Endothelial cell of umbilical vein (primary cell): ENCODE data around the gene CDK6. TPM values are rescaled to one million over a fixed set of nuclear protein-coding genes. Genes with fewer than 3 reads are reported as not detected.
A peak's percentile ranks its signal among the peaks of the same experiment; 100 is the strongest.

Experiments
- BruUV-seq: library from RNA; stranded (reverse); fragments of 400-500 nt; replicated peaks from 2 replicates; lab custom pipeline; 2021; lab: Mats Ljungman, UMichigan
- CTCF ChIA-PET: fragments of 300-600, 350-600 bp; sonication (Branson Sonifier 250); formaldehyde crosslinking; loops from one replicate; lab custom pipeline; 2021; ENCODE audit warnings: antibody characterized with exemption, inconsistent platforms; lab: Charles Lee
- POLR2A ChIA-PET: fragments of 300-600, 350-600 bp; sonication (Branson Sonifier 250); formaldehyde crosslinking; loops from one replicate; lab custom pipeline; 2021; ENCODE audit warnings: antibody characterized with exemption, inconsistent platforms; lab: Charles Lee
- DNase-seq: peaks from one replicate; pipeline ENCODE4 v3.0.0-alpha.2; 2011; ENCODE audit warnings: low read depth, low spot score
- FAIRE-seq: peaks from 2 replicates; lab custom pipeline; 2011; peaks lifted over from hg19 to GRCh38; lab: Jason Lieb, UNC
- H2AFZ ChIP-seq: 2 replicates; pipeline ENCODE4 v1.6.0; 2012; ENCODE audit warnings: low read depth, low read length, control low read depth, inconsistent platforms
- H3K27ac ChIP-seq: 2 replicates; pipeline ENCODE4 v1.5.1; 2011; ENCODE audit warnings: low read depth, mild to moderate bottlenecking, control low read depth, low read length, moderate library complexity; ENCODE audit not compliant: insufficient read depth
- H3K27me3 ChIP-seq, 2 experiments: 2 replicates each; pipeline versions ENCODE4 v1.6.0 to v1.6.1; 2011; ENCODE audit warnings: low read length in 2 of 2, mixed read lengths in 1 of 2; ENCODE audit not compliant: control insufficient read depth in 2 of 2, insufficient read depth in 2 of 2
- H3K36me3 ChIP-seq, 2 experiments: 2 replicates in 1 of 2; 3 replicates in 1 of 2; pipeline ENCODE4 v1.5.1; 2011; ENCODE audit warnings: low read length in 2 of 2, mild to moderate bottlenecking in 1 of 2, moderate library complexity in 1 of 2; ENCODE audit not compliant: control insufficient read depth in 2 of 2, insufficient read depth in 2 of 2; ENCODE audit errors: extremely low read depth in 1 of 2
- H3K4me1 ChIP-seq: 3 replicates; pipeline ENCODE4 v1.5.1; 2011; ENCODE audit warnings: mild to moderate bottlenecking, low read length; ENCODE audit not compliant: control insufficient read depth, insufficient read depth; ENCODE audit errors: extremely low read depth
- H3K4me2 ChIP-seq: 2 replicates; pipeline ENCODE4 v1.6.1; 2011; ENCODE audit warnings: low read length, control low read depth, mixed read lengths; ENCODE audit not compliant: insufficient read depth
- H3K4me3 ChIP-seq, 3 experiments: fragments of 200-600 bp in 1 of 3; sonication (generic), shearing (Covaris generic) in 1 of 3; replicated peaks in 1 of 3; 2 replicates each; pipeline ENCODE4 v1.5.1; 2011 to 2016; ENCODE audit warnings: control low read depth in 3 of 3, low read length in 3 of 3, mild to moderate bottlenecking in 2 of 3, inconsistent platforms in 1 of 3, low read depth in 1 of 3, moderate library complexity in 1 of 3; ENCODE audit not compliant: insufficient read depth in 1 of 3
- H3K79me2 ChIP-seq: 2 replicates; pipeline ENCODE4 v1.6.0; 2012; ENCODE audit warnings: low read length, inconsistent platforms; ENCODE audit not compliant: control insufficient read depth, insufficient read depth
- H3K9ac ChIP-seq: replicated peaks from 2 replicates; pipeline ENCODE3; 2011; ENCODE audit warnings: low read length, control low read depth; ENCODE audit not compliant: insufficient read depth; ENCODE audit errors: extremely low read depth
- H3K9me1 ChIP-seq: replicated peaks from 3 replicates; pipeline ENCODE4 v1.6.0; 2011; ENCODE audit warnings: mild to moderate bottlenecking, low read length; ENCODE audit not compliant: control insufficient read depth, insufficient read depth; ENCODE audit errors: extremely low read depth
- H3K9me3 ChIP-seq: replicated peaks from 2 replicates; pipeline ENCODE4 v1.5.1; 2012; ENCODE audit warnings: low read length, inconsistent platforms; ENCODE audit not compliant: control insufficient read depth, insufficient read depth
- H4K20me1 ChIP-seq: replicated peaks from 2 replicates; pipeline ENCODE3; 2011; ENCODE audit warnings: mild to moderate bottlenecking, low read length; ENCODE audit not compliant: control insufficient read depth, insufficient read depth; ENCODE audit errors: extremely low read depth
- CTCF ChIP-seq, 2 donors: IDR thresholded peaks; 1 replicate in 1 of 2; 2 replicates in 1 of 2; pipeline ENCODE4 v1.5.1; 2011; ENCODE audit warnings: low read length in 2 of 2, mild to moderate bottlenecking in 2 of 2, moderate library complexity in 2 of 2, control low read depth in 1 of 2, inconsistent platforms in 1 of 2, low read depth in 1 of 2; ENCODE audit not compliant: insufficient read depth in 1 of 2; ENCODE audit errors: extremely low read depth in 1 of 2
- EZH2 ChIP-seq: IDR thresholded peaks from 2 replicates; pipeline ENCODE4 v1.6.1; 2012; ENCODE audit warnings: borderline replicate concordance, low read depth, mild to moderate bottlenecking, moderate library complexity, low read length, inconsistent platforms; ENCODE audit not compliant: severe bottlenecking
- FOS ChIP-seq: IDR thresholded peaks from 2 replicates; pipeline ENCODE4 v1.6.1; 2011; ENCODE audit warnings: mild to moderate bottlenecking, low read length, moderate library complexity, borderline replicate concordance; ENCODE audit not compliant: insufficient read depth
- GATA2 ChIP-seq: IDR thresholded peaks from 2 replicates; pipeline ENCODE4 v1.7.0; 2011; ENCODE audit warnings: low read depth, mild to moderate bottlenecking, moderate library complexity, mixed read lengths, low read length; ENCODE audit not compliant: insufficient read length, insufficient read depth
- JUN ChIP-seq: IDR thresholded peaks from 2 replicates; pipeline ENCODE4 v1.6.1; 2011; ENCODE audit warnings: borderline replicate concordance, low read depth; ENCODE audit not compliant: insufficient read length, insufficient read depth
- MAX ChIP-seq: IDR thresholded peaks from 2 replicates; pipeline ENCODE4 v1.6.1; 2011; ENCODE audit not compliant: insufficient read depth, insufficient read length
- MYC ChIP-seq: IDR thresholded peaks from one replicate; pipeline ENCODE4 v1.6.1; 2011; ENCODE audit warnings: mild to moderate bottlenecking, low read depth, low read length
- POLR2A ChIP-seq: IDR thresholded peaks from 2 replicates; pipeline ENCODE4 v1.6.1; 2012; ENCODE audit warnings: low read depth, mild to moderate bottlenecking, control low read depth, low read length
- POLR2AphosphoS5 ChIP-seq: IDR thresholded peaks from 2 replicates; pipeline ENCODE4 v1.6.1; 2012; ENCODE audit warnings: low read depth, mild to moderate bottlenecking, control low read depth, low read length, moderate library complexity; ENCODE audit not compliant: insufficient read depth
- dilution Hi-C: fragments of 300-500 bp; cut with MboI; formaldehyde crosslinking; loops from one replicate; pipeline ENCODE4 v1.15.0; 2019; ENCODE audit warnings: low sequenced_read_pairs; ENCODE audit not compliant: extremely low pct_ligation_motif_present
- intact Hi-C: fragments of 100-400 bp; cut with micrococcal nuclease; formaldehyde crosslinking; loops from one replicate; pipeline ENCODE4 v1.10.0; 2022
- polyA plus RNA-seq, 4 experiments: library from polyadenylated mRNA; depleted of rRNA in 3 of 4; stranded (reverse) in 3 of 4; unstranded in 1 of 4; fragments of >200 nt; gene quantifications; 2 replicates each; pipeline versions ENCODE4 v1.2.1 to v1.2.3, GENCODE V29; 2011 to 2012; ENCODE audit warnings: missing spikeins in 1 of 4
- total RNA-seq: library from RNA; stranded (reverse); gene quantifications from 2 replicates; pipeline ENCODE4 v1.2.3, GENCODE V29; 2021

CDK6 gene
- total and polyA plus RNA-seq, 2 donors (not counting 3 experiments of a cell fraction or from before 2014, with no cell fraction given): 6.0 to 28.2 TPM

GRCh38 chr7:92625617-92626016, 210.8 kb downstream of the CDK6 start:
- peak overlapping the region; percentile 60 for H3K9ac ChIP-seq
- no peaks in the 10 kb centered on the region for H3K36me3 ChIP-seq
- DNase-seq (peak; percentile 81), FAIRE-seq (peak; percentile 85)
- no peaks in the 10 kb centered on the region for H3K9me1 ChIP-seq
- no peaks in the 10 kb centered on the region for H4K20me1 ChIP-seq
- dilution Hi-C loops (no loop called here), intact Hi-C loops (loop anchor here (1.0 to 2.0 kb wide), 2 partner anchors 8 to 389 kb away; no protein-coding TSS in a partner anchor)
- H3K79me2 ChIP-seq: no peaks in the 10 kb centered on the region
- CTCF ChIA-PET: interaction anchor here (1.0 to 2.5 kb wide), 4 partner anchors 14 to 207 kb away, joined by 3 to 7 read pairs (median 4); no protein-coding TSS in a partner anchor
- H3K4me3 ChIP-seq: no peak overlapping the region
- H3K27me3 ChIP-seq: no peaks in the 10 kb centered on the region
- H3K4me2 ChIP-seq: peak overlapping the region; percentile 90
- TF ChIP-seq POLR2AphosphoS5: no peak
- TF ChIP-seq MYC: no peak
- peak; percentile 87 for TF ChIP-seq JUN
- TF ChIP-seq FOS: peak; percentile 67
- TF ChIP-seq CTCF (IDR thresholded peaks at IDR 0.05; ENCODE audit: extremely low read depth in 1 of 2, insufficient read depth in 1 of 2, low read depth in 1 of 2, low read length in 2 of 2): no peak
- no peak for TF ChIP-seq EZH2
- no peak for TF ChIP-seq POLR2A
- TF ChIP-seq MAX: no peak
- no peak for TF ChIP-seq GATA2
- no peaks in the 10 kb centered on the region for H3K9me3 ChIP-seq
- H2AFZ ChIP-seq: no peak overlapping the region
- H3K4me1 ChIP-seq: peaks cover 35% of the 10 kb centered on the region
- H3K27ac ChIP-seq: peak overlapping the region; percentile 80
- POLR2A ChIA-PET: interaction anchor here (0.5 kb wide), 1 partner anchor 648 kb away, joined by 5 read pairs; no protein-coding TSS in a partner anchor
- BruUV-seq: no TSS peak
